ENCODE results near the gene WDPCP. TPM values are rescaled to one million over a fixed set of nuclear protein-coding genes. Genes with fewer than 3 reads are reported as not detected.
"Not testable (repeated sequence)": the region's sequence is repeated elsewhere in the genome, so short reads cannot be mapped to it uniquely, and the experiment has no call there.

Gene WDPCP
- total RNA-seq, 4 donors from 2014 or later: 15.9 to 18.5 (median 17.4) TPM

- DNase-seq (ENCODE audit: low spot score) (no peak), ATAC-seq (ENCODE audit: low FRiP score) (no peak)
- TF ChIP-seq CTCF (IDR thresholded peaks at IDR 0.05): no peak
Measured at GRCh38 chr2:63486861-63487290, 101.4 kb downstream of the WDPCP start.

DNA sequence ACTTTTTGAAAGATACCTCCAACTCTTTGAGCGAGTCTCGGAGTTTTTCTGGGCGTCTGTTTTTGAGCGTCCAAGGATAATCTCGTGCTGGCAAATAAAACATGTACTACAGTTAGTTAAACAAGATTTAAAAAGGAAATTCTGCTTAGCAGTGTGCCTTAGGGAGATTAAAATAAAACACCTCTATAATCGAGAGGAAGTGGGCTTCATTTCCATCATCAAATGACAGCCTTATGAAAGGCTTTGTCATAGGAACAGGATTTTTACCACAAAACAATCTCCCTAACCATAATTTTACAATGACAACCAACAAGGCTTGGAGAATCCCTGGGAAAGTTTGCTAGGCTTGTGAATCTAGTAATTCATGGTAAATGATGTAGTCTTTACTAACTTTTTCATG is 103.4 kb downstream of the WDPCP start:
- ATAC-seq (ENCODE audit: low FRiP score) (no peak), DNase-seq (ENCODE audit: low spot score) (no peak)
- no peak for TF ChIP-seq CTCF (IDR thresholded peaks at IDR 0.05)

DNA sequence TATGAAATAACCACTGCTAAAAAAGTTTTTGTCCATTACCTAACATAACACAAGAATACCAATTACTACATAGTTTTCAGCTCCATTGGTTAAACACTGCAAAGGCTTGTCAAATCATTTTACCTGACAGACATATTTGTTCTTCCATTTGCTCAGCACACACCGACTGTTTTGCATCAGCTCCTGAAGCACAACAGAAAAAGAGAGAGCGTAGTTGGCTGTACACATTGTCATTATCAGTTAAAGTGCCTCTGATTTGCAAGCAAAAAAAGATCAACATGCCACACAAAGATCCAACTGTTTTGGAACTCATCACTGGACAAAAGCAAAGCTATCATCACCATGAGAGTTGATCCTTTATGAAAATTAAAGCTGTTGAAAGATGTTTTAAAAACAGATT is 103.8 kb downstream of the WDPCP start:
- ATAC-seq (ENCODE audit: low FRiP score) (no peak), DNase-seq (ENCODE audit: low spot score) (no peak)
- no peak for TF ChIP-seq CTCF (IDR thresholded peaks at IDR 0.05)

DNA sequence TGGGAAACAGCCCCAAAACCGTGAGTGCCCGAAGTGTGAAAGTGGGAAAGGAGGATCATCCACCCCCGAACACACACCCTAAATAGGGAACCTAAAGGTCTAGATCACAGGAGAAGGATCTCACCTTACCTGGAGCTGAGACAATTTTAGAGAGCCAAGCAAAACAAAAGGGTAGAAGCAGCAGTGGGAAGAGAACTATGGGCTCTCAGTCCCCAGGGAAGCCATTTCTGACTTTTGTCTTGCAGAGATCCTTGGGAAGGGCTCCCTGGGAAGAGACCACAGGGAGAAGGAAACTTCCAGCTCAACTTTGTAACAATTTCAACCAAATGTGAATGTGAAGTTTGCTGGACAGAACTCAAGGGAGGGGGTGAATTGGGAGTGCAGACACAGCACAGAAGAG is 110.6 kb downstream of the WDPCP start:
- no peak for TF ChIP-seq CTCF (IDR thresholded peaks at IDR 0.05)
- DNase-seq (ENCODE audit: low spot score): no peak
- no peak for ATAC-seq (ENCODE audit: low FRiP score)

GRCh38 chr2:63469313-63469712 is 119.0 kb downstream of the WDPCP start:
- DNase-seq (ENCODE audit: low spot score); ATAC-seq (ENCODE audit: low FRiP score): not testable (repeated sequence)

GRCh38 chr2:63465633-63466032 is 122.6 kb downstream of the WDPCP start:
- TF ChIP-seq CTCF (IDR thresholded peaks at IDR 0.05): no peak
- DNase-seq (ENCODE audit: low spot score) (no peak), ATAC-seq (ENCODE audit: low FRiP score) (peak; percentile 64)

- DNase-seq (ENCODE audit: low spot score) (no peak), ATAC-seq (ENCODE audit: low FRiP score) (no peak)
- no peak for TF ChIP-seq CTCF (IDR thresholded peaks at IDR 0.05)
Measured at GRCh38 chr2:63463142-63463541, 125.1 kb downstream of the WDPCP start.

DNA sequence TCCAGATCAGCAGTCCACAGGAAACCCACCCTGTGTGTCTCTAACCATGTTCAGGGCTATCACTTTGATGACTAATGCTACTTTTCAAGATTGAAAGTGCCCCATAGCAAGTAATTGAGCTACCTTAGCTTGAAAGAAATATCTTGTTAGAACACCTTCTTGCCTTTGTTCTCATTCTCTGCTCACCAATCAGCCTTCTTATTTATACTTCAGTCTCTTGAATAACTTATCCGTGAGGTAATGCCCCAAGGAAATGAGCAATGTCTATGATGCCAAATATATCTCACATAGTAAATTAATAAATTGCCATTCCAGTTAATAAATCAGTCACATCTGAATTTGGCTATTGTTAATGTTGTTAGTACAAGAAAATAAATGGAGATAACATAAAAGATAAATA is 141.6 kb downstream of the WDPCP start:
- DNase-seq (ENCODE audit: low spot score): no peak
- no peak for ATAC-seq (ENCODE audit: low FRiP score)
- no peak for TF ChIP-seq CTCF (IDR thresholded peaks at IDR 0.05)
